Endothelial cell (in vitro differentiated cells): Measurements from ENCODE around the gene SPATA25. TPM values are rescaled to one million over a fixed set of nuclear protein-coding genes. Genes with fewer than 3 reads are reported as not detected.

Experiments
- DNase-seq: peaks from one replicate; pipeline ENCODE4 v3.0.0; 2021; ENCODE audit warnings: low spot score
- H3K27ac Mint-ChIP-seq: one replicate; pipeline ENCODE4 v1.8.0; 2021; ENCODE audit warnings: mixed read lengths, inconsistent platforms; ENCODE audit not compliant: unreplicated experiment
- H3K27me3 Mint-ChIP-seq: one replicate; pipeline ENCODE4 v1.8.0; 2021; ENCODE audit warnings: mild to moderate bottlenecking, moderate library complexity, mixed read lengths, inconsistent platforms; ENCODE audit not compliant: unreplicated experiment
- H3K36me3 Mint-ChIP-seq: one replicate; pipeline ENCODE4 v1.8.0; 2021; ENCODE audit warnings: mild to moderate bottlenecking, low read depth, mixed read lengths, inconsistent platforms; ENCODE audit not compliant: unreplicated experiment
- H3K4me1 Mint-ChIP-seq: one replicate; pipeline ENCODE4 v1.8.0; 2021; ENCODE audit warnings: mild to moderate bottlenecking, mixed read lengths, inconsistent platforms; ENCODE audit not compliant: unreplicated experiment
- H3K4me3 Mint-ChIP-seq: one replicate; pipeline ENCODE4 v1.8.0; 2021; ENCODE audit warnings: mild to moderate bottlenecking, mixed read lengths, inconsistent platforms; ENCODE audit not compliant: unreplicated experiment
- H3K9me3 Mint-ChIP-seq: one replicate; pipeline ENCODE4 v1.8.0; 2021; ENCODE audit warnings: mixed read lengths, inconsistent platforms; ENCODE audit not compliant: unreplicated experiment
- CTCF ChIP-seq: fragments of 200-600 bp; sonication (generic); IDR thresholded peaks from one replicate; pipeline ENCODE4 v1.5.0; 2021; ENCODE audit warnings: antibody characterized with exemption; ENCODE audit not compliant: unreplicated experiment
- total RNA-seq: library from RNA; stranded (reverse); fragmentation: NEBNext Ultra II Directional; extraction: Animal tissue kit (Norgen Biotek cat#: 25700); gene quantifications from one replicate; pipeline ENCODE4 v1.2.1, GENCODE V29; 2021; ENCODE audit not compliant: unreplicated experiment

The SPATA25 gene
- total RNA-seq, 1 donor from 2014 or later: 0.62 TPM

DNA sequence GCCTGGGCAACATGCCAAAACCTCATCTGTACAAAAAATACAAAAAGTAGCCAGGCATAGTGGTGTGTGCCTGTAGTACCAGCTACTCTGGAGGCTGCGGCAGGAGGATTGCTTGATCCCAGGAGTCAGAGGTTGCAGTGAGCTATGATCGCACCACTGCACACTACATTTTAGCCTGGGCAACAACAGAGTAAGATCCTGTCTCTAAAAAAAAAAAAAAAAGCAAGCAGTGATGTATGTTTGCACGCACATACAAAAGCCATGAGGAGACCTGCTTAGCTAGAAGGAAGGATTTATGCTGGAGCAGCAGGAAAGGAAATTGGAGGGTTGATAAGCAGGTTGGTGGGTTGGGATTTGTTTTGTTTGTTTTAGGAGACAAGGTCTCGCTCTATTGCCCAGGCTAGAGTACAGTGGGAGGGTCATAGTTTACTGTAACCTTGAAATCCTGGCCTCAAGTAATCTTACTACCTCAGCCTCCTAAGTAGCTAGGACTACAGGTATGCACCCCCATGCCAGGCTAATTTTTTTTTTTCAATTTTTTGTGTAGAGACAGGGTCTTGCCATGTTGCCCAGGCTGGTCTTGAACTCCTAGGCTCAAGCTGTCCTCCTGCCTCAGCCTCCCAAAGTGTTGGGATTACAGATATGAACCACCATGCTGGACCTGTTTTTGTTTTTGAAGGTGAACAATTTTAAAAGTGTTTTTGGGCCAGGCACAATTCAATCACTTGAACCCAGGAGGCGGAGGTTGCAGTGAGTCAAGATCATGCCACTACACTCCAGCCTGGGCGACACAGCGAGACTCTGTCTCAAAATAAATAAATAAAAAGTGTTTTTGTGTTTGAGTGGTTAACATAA, 26.0 kb downstream of the SPATA25 start:
- H3K27ac Mint-ChIP-seq: no peak overlapping the region

GRCh38 chr20:45860560-45861220, 26.7 kb downstream of the SPATA25 start:
- TF ChIP-seq CTCF: no peak
- Mint-ChIP-seq H3K27ac (no peak overlapping the region), H3K27me3 (peaks cover 4% of the 10 kb centered on the region), H3K4me1 (peaks cover 18% of the 10 kb centered on the region), H3K36me3 (peaks cover 7% of the 10 kb centered on the region), H3K4me3 (no peak overlapping the region), H3K9me3 (no peaks in the 10 kb centered on the region)
- DNase-seq: no peak

More for the DNA sequence above, 26.0 kb downstream of the SPATA25 start:
- H3K9me3 Mint-ChIP-seq: no peaks in the 10 kb centered on the region
- no peak for TF ChIP-seq CTCF
- H3K36me3 Mint-ChIP-seq: peaks cover 7% of the 10 kb centered on the region
- H3K4me3 Mint-ChIP-seq: no peak overlapping the region
- no peak for DNase-seq
- peaks cover 4% of the 10 kb centered on the region for H3K27me3 Mint-ChIP-seq
- H3K4me1 Mint-ChIP-seq: peaks cover 12% of the 10 kb centered on the region

GRCh38 chr20:45859916-45860315, 27.5 kb downstream of the SPATA25 start:
- peaks cover 18% of the 10 kb centered on the region for H3K4me1 Mint-ChIP-seq
- H3K27me3 Mint-ChIP-seq: peaks cover 4% of the 10 kb centered on the region
- TF ChIP-seq CTCF: no peak
- no peaks in the 10 kb centered on the region for H3K9me3 Mint-ChIP-seq
- no peak overlapping the region for H3K4me3 Mint-ChIP-seq
- peaks cover 7% of the 10 kb centered on the region for H3K36me3 Mint-ChIP-seq
- no peak for DNase-seq
- H3K27ac Mint-ChIP-seq: no peak overlapping the region

GRCh38 chr20:45857882-45858216, 29.6 kb downstream of the SPATA25 start:
- H3K9me3 Mint-ChIP-seq: no peaks in the 10 kb centered on the region
- H3K4me3 Mint-ChIP-seq: peak overlapping the region; percentile 95
- no peak for TF ChIP-seq CTCF
- peak overlapping the region; percentile 95 for H3K27ac Mint-ChIP-seq
- DNase-seq: no peak
- peaks cover 18% of the 10 kb centered on the region for H3K4me1 Mint-ChIP-seq
- H3K36me3 Mint-ChIP-seq: peaks cover 4% of the 10 kb centered on the region
- H3K27me3 Mint-ChIP-seq: peaks cover 4% of the 10 kb centered on the region
